ENCODE measurements around the gene ANKRD23. TPM values are rescaled to one million over a fixed set of nuclear protein-coding genes. Genes with fewer than 3 reads are reported as not detected.

ANKRD23 gene
- total and polyA plus RNA-seq, 2 of the 8 experiments (the other 6 are each of a cell fraction or from before 2014, with no cell fraction given) = 3.4 to 3.5 TPM

DNA sequence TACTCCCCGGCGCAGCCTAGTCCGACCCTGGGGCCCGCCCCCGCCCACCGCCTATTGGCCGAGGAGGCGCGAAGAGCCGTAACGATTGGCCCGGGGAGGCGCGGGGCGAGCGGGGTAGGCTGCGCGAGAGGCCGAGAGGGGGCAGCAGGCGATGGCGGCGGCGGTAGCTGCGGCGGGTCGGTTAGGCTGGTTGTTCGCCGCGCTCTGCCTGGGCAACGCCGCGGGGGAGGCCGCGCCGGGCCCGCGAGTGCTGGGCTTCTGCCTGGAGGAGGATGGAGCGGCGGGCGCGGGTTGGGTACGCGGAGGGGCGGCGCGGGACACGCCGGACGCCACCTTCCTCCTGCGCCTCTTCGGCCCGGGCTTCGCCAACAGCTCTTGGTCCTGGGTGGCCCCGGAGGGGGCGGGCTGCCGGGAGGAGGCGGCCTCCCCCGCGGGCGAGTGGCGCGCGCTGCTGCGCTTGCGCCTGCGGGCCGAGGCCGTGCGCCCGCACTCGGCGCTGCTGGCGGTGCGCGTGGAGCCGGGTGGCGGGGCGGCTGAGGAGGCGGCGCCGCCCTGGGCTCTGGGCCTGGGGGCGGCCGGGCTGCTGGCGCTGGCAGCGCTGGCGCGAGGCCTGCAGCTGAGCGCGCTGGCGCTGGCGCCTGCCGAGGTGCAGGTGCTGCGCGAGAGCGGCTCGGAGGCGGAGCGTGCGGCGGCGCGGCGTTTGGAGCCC, 27.5 kb downstream of the ANKRD23 start, which contains the start of gene CNNM3 (continued):
- peak; percentile 39; the same call in 1 of the 2 replicates for TF ChIP-seq MAX (IDR thresholded peaks at IDR 0.05)
- TF ChIP-seq SUZ12 (IDR thresholded peaks at IDR 0.05; ENCODE audit: low read length) = no peak
- TF ChIP-seq USF2 (IDR thresholded peaks at IDR 0.05; ENCODE audit: low read length) = no peak
- no peak for TF ChIP-seq POU5F1 (IDR thresholded peaks at IDR 0.05; ENCODE audit: low read depth, low read length)
- no peak for TF ChIP-seq EGR1 (IDR thresholded peaks at IDR 0.05; ENCODE audit: borderline replicate concordance, low read depth, low read length)
- TF ChIP-seq SP2 (IDR thresholded peaks at IDR 0.05; ENCODE audit: low read length) = peak; percentile 48; the same call in 1 of the 2 replicates
- TF ChIP-seq, protein P1, sequence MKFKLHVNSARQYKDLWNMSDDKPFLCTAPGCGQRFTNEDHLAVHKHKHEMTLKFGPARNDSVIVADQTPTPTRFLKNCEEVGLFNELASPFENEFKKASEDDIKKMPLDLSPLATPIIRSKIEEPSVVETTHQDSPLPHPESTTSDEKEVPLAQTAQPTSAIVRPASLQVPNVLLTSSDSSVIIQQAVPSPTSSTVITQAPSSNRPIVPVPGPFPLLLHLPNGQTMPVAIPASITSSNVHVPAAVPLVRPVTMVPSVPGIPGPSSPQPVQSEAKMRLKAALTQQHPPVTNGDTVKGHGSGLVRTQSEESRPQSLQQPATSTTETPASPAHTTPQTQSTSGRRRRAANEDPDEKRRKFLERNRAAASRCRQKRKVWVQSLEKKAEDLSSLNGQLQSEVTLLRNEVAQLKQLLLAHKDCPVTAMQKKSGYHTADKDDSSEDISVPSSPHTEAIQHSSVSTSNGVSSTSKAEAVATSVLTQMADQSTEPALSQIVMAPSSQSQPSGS (IDR thresholded peaks at IDR 0.05; ENCODE audit: low read length) = no peak
- TF ChIP-seq SP1 (IDR thresholded peaks at IDR 0.05; ENCODE audit: low read depth, low read length) = peak; percentile 76
- TF ChIP-seq, protein P2, sequence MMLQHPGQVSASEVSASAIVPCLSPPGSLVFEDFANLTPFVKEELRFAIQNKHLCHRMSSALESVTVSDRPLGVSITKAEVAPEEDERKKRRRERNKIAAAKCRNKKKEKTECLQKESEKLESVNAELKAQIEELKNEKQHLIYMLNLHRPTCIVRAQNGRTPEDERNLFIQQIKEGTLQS (IDR thresholded peaks at IDR 0.05; ENCODE audit: insufficient read depth, low read depth, low read length) = no peak
- no peak for TF ChIP-seq BCL11A (IDR thresholded peaks at IDR 0.05; ENCODE audit: low read depth in 2 of 2, low read length in 2 of 2)
- no peak for TF ChIP-seq EP300 (IDR thresholded peaks at IDR 0.05; ENCODE audit: borderline replicate concordance in 1 of 2, low read depth in 2 of 2, low read length in 2 of 2)

All from H1 (cell line).